ENCODE data around the gene UGT1A4. TPM values are rescaled to one million over a fixed set of nuclear protein-coding genes. Genes with fewer than 3 reads are reported as not detected.

Gene UGT1A4
- total RNA-seq, 1 experiment from 2014 or later, result not detected

DNA sequence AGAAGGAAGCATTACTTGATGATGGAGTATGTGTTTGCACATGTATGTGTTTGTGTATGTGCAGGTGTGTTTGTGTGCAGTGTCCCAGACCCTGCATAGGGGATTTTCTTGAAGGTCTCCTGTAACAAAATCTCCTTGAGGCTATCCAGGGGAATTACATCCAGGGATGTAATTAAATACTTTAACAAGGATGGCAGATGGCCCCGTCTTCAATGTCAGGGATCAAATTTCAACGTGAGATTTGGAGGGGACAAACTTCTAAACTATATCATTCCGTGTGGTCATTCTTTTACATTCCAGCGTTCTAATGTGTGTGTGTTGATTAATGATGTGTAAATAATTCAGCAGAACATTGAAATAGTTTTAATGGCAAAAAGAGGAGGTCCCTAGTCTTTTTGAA, 43.5 kb upstream of the UGT1A4 start:
- no CpG with 5 or more reads among the region's 4 CpGs for WGBS (ENCODE audit: extremely low coverage, insufficient read length, low lambda C conversion rate)
- Mint-ChIP-seq H3K36me3 (ENCODE audit: insufficient read depth in 1 of 3, low read depth in 3 of 3) (no peaks in the 10 kb centered on the region), H3K27me3 (ENCODE audit: low read depth) (peaks cover 15% of the 10 kb centered on the region), H3K9me3 (no peaks in the 10 kb centered on the region), H3K4me3 (no peak overlapping the region), H3K4me1 (peaks cover 2 to 5% of the 10 kb centered on the region in 2 experiments; a peak in 3 of 4 replicates), H3K27ac (no peak overlapping the region)
- Histone ChIP-seq H2AK5ac (ENCODE audit: insufficient read length, low read length) (no peak overlapping the region), H4K91ac (ENCODE audit: insufficient read length, low read depth, low read length) (no peak overlapping the region), H3K79me2 (ENCODE audit: insufficient read depth, low read length) (no peaks in the 10 kb centered on the region), H4K20me1 (ENCODE audit: control insufficient read depth, insufficient read depth, insufficient read length) (no peaks in the 10 kb centered on the region), H2AFZ (ENCODE audit: low read length) (no peak overlapping the region), H3K4ac (ENCODE audit: low read depth, low read length) (no peak overlapping the region), H4K8ac (replicated peaks; ENCODE audit: insufficient read length, low read depth, low read length) (no peak overlapping the region), H3K4me2 (ENCODE audit: insufficient read depth, insufficient read length, low read length) (no peak overlapping the region), H2BK20ac (ENCODE audit: low read depth, low read length, poor library complexity, severe bottlenecking) (no peak overlapping the region), H3K23ac (ENCODE audit: insufficient read length, low read depth, low read length) (no peak overlapping the region), H3K56ac (ENCODE audit: insufficient read length, low read depth, low read length) (no peak overlapping the region), H3K79me1 (ENCODE audit: insufficient read depth, low read depth, low read length, poor library complexity, severe bottlenecking) (no peaks in the 10 kb centered on the region), H3T11ph (ENCODE audit: low read length) (no peak overlapping the region), H3K4me1 (ENCODE audit: insufficient read depth, low read length) (no peaks in the 10 kb centered on the region; the same call in 1 of the 2 replicates), H2BK12ac (ENCODE audit: insufficient read length, low read depth, low read length) (no peak overlapping the region), H3K23me2 (ENCODE audit: insufficient read length, low read depth, low read length, poor library complexity, severe bottlenecking) (no peaks in the 10 kb centered on the region), H3K9me3 (ENCODE audit: control insufficient read depth, low read depth, low read length) (no peaks in the 10 kb centered on the region), H4K5ac (ENCODE audit: insufficient read length, low read depth, low read length) (no peak overlapping the region), H3K9ac (ENCODE audit: extremely low read depth, insufficient read length, low read length) (no peak overlapping the region), H2BK15ac (ENCODE audit: low read depth, low read length) (no peak overlapping the region), H3K14ac (ENCODE audit: insufficient read depth, low read length) (no peak overlapping the region), H2BK120ac (ENCODE audit: low read depth, low read length, poor library complexity, severe bottlenecking) (no peak overlapping the region), H3K27me3 (ENCODE audit: insufficient read depth, low read length) (no peaks in the 10 kb centered on the region), H2BK5ac (ENCODE audit: insufficient read length, low read length) (no peak overlapping the region), H3K27ac (ENCODE audit: insufficient read length, low read depth, low read length) (no peak overlapping the region), H3K18ac (ENCODE audit: insufficient read length, low read depth, low read length) (no peak overlapping the region)
- no peak for DNase-seq
- TF ChIP-seq, protein P1, sequence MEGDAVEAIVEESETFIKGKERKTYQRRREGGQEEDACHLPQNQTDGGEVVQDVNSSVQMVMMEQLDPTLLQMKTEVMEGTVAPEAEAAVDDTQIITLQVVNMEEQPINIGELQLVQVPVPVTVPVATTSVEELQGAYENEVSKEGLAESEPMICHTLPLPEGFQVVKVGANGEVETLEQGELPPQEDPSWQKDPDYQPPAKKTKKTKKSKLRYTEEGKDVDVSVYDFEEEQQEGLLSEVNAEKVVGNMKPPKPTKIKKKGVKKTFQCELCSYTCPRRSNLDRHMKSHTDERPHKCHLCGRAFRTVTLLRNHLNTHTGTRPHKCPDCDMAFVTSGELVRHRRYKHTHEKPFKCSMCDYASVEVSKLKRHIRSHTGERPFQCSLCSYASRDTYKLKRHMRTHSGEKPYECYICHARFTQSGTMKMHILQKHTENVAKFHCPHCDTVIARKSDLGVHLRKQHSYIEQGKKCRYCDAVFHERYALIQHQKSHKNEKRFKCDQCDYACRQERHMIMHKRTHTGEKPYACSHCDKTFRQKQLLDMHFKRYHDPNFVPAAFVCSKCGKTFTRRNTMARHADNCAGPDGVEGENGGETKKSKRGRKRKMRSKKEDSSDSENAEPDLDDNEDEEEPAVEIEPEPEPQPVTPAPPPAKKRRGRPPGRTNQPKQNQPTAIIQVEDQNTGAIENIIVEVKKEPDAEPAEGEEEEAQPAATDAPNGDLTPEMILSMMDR (conservative IDR thresholded peaks at IDR 0.05), result peak; percentile 37; the same call in 2 of the 3 replicates
